GM19328 (cell line): ENCODE results near the gene RASSF1.

ENCODE experiments used
- ATAC-seq: cut with Tn5 transposase; IDR thresholded peaks from one replicate; pipeline ENCODE4 v1.9.1; 2021; ENCODE audit warnings: mild to moderate bottlenecking, moderate library complexity; ENCODE audit not compliant: unreplicated experiment

The RASSF1 gene

DNA sequence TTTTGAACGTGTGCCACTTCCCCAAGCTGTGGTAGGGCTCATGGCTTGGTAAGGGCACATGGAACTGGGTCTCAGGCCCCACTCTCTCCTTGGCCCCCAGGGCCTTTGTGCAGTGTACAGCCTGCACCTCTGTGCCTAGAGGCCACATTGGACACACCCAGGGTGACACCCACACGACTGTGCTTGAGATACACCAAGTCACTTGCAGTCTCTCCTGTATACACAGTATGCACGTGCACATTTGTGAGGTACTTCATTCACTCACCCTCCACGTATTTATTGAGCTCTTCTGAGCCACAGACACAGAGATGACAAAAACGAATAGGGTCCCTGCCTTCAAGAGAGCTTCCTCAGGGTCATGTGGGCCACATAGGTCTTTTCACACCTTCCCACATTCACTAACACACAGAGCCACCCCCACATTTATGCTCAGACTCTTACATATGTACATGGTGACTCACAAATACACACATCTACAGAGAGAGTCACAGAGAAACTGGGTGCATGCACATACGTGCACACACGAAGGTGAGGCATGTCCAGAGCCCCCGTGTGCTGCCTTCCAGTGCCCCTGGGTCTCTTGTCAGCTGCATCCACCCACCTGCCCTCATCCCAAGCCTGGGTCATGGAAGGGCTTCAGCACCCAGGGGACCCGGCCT is 28.5 kb upstream of the RASSF1 start:
- ATAC-seq: no peak

DNA sequence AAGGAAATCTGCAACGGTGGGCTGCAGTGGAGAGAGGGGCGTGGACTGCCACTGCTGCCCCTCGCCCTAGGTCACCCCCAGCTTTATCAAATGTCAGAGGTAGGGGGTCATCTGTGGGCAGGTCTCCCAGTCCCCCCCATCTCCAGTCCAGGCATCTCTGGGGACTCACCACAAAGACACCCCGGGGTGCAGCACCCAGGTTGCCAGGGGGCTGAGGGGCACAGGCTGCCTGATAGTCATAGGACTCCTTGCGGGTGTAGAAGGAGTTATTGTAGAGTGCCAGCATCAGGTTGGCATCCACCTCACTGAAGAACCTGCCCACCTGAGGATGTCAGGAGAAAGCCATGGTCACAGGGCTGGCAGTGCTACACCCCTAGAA is 25.2 kb upstream of the RASSF1 start:
- no peak for ATAC-seq

DNA sequence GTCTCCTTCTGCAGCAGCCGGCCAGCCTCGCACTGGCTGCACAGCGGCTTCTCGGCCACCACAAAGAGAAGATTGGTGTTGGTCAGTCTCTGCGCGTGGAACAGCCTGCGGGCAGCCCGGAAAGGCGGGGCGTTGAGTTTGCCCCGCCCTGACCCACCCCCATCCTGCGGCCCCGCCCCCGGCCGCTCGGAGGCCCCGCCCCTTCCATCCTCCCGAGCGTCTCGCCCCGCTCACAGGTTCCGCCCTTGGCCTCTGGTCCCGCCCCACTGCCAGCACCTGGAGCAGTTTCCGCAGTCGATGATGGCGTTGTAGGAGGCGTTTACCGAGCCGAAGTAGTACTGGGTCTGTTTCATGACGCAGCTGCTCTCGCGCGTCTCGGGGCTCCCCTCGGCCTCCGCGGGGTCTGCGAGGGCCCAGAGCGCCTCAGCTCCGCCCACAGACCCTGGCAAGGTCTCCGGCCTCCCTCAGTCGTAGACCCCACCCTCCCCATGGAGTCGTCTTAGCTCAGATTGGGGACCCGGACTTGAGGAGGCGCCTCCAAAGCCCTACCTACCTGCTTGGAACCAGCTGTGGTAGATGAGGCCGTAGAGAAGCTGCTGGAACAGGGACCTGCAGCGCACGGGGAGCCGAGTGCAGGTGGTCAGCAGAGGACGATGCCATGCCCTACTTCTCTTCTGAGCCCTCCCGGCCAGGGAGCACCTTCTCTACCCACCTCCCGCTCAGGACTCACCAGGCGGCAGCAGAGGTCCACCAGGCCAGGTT is 24.6 kb upstream of the RASSF1 start:
- peak; percentile 70 for ATAC-seq

DNA sequence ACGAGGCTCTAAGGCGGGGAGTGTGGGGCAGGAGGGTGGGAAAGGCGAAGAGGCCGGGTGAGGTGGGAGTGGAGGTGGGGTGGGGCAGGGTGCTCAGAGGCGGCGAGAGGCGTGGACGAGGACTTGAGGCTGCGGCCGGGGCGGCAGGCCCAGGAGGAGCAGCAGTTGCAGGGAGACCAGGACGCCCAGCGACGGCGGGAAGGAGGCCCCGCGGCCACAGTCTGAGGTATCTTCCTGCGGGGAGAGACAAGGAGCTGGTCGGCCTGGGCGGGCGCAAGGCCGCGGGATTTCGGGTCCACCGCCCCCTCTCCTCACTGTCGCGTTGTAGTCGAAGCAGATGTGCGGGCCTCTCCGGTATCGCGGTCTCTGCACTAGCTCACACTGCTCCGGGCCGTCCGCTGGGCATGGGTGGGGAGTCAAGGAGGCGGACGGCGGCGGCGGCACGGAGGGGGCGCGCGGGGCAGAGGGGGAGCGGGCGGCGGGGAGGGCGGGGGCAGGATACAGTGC is 24.0 kb upstream of the RASSF1 start:
- ATAC-seq: no peak

DNA sequence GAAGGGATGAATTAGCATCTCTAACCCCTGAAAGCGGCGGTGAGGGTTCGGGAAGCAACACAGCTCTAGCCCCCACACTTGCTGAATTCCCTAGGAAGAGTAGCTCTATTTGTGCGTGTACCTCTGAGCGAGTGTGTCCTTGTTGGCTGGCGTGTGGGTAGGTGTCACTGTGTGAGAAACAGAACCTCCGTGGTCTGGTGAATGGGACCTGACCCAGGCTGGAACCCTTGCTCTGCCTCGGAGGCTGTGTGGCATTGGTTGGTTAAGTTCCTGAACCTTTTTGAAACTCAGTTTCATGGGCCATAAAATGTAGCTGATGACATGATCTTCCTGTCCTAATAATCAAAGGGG is 19.1 kb upstream of the RASSF1 start:
- ATAC-seq: no peak

DNA sequence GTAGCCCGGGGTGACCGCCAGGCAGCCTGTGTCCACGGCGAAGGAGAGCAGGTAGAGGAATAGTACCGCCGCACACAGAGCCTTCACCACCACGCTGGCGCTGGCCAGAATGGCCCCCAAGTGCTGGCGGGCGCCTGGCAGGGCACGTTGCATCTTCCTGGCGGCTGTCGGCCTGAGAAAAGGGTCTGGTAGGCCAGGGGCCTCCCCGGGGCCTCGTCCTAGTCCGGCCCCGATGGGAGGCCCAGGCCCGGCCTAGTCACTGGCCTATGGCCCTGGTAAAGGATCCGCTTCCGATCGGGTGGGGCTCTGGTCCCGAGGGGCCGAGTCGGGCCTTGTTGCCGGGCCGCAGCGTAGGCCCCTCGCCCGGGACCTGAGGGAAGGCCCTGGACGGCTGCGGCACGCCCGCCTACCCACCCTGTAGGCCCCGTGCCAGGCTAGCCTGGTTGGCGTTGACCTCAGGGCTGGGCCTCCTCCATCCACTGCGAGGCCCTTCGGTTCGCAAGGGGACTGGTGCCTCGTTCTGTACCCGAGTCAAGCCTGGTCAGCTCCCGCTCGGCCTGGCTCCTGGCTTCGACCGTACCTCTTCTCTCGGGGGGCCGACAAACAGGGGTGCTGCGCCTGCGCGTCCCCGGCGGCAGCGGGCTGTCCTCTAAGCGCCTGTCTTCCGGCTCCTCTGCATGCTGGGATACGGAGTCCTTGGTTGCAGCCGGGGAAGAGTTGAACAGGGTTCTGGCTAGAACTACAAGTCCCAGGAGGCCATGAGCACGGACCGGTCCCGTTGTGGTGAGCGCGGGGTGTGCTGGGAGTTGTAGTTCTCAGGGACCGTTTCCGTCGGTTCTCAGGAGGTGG is 18.5 kb upstream of the RASSF1 start, which contains the start of gene TMEM115:
Gene TMEM115, minus strand, starts transcription at position 611 of the 849 bp plus-strand sequence. Its CDS starts 458 bp downstream, at position 153.
- peak; percentile 99 for ATAC-seq

DNA sequence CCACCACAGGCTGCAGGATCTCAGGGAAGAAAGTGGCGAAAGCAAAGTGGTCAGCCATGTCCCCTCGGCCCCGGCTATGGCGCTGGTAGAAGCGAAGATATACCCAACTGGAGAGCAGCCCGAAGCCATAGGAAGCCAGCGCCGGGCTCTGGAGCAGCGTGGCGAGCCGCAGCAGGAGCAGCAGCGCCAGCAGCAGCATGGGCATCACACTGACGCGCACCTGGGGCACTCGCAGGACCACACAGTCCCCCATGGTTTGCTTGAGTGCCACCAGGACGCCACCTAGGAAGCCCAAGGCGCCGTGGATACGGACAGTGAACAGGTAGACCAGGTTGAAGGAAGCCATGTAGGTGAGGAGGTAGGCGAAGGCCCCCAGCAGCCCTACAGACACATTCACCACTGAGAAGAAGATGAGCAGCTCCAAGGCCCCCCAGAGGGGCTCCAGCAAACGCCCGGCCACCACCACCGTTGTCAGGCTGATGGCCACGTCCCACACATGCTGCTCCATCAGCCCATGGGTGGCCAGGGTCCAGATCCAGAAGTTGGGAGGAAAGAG is 17.8 kb upstream of the RASSF1 start:
- ATAC-seq: no peak

DNA sequence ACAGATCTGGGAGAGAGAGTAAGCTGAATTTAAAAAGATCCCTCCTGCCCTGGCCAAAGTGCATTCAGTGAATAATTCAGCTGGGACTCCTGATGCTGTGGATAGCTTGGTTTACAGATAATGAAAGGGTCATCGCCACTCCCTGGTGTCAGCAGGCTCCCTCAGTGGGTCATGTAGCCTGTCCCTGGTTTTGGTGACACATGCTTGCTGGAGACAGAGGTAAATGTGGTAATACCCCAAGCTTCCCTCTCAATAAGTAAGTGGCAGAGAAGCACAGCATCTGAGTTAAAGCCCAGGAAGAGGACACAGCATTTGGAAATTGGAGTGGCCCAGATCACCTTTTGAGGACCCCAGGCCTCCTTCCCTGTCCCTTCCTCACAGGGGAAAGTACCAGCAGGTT is 16.8 kb upstream of the RASSF1 start:
- ATAC-seq: no peak

DNA sequence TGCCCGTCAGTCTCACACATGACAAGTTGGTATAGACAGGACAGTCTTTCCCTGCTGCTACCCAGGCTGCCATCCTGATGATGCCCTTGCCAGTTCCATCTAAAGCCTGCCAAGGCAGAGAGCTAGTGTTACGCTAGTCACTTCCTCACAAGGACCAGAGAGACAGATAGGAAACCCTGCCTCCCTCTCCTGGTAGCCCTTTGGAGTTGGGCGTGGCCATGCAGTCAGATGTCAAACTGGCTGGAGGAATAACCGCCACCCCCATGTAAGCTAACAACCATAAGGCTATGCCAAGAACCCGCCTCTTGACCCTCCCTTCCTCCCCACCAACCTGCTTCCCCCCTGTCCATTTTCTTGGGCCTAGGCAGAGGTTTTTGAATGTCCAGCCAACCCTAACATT is 15.9 kb upstream of the RASSF1 start:
- no peak for ATAC-seq

DNA sequence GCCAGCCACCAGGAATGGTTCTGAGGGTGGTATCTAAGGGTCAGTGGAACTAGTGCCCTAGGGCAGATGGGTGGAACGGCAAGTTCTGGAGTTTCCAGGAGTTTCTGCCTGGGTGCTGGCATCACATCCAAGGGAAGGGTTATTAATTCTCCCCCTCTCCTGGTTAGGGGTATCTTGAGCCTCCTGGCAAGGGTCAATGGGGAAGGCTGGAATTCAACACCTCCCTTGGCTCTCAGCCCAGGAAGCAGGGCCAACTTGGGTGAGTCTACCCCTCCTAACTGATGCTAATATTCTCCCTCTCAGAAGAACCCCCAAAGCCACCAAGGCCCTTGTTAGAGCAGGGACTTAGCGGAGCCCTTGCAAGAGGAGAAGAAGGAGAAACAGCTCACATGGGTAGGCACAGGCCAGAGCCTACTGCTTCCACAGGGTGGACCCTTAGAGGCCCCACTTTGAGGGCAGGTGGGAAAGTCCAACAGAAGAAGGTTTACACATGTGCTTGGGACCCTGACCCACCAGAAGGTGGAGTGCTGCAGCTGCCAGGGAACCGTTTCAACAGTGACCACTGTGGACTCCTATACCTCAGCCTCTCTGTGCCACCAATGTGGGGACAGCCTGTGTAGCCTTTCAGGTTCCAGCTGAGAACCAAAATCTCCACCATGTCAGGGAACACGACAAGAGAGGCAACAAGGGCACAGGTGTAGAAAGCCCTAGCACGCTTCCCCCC is 15.4 kb upstream of the RASSF1 start:
- no peak for ATAC-seq

DNA sequence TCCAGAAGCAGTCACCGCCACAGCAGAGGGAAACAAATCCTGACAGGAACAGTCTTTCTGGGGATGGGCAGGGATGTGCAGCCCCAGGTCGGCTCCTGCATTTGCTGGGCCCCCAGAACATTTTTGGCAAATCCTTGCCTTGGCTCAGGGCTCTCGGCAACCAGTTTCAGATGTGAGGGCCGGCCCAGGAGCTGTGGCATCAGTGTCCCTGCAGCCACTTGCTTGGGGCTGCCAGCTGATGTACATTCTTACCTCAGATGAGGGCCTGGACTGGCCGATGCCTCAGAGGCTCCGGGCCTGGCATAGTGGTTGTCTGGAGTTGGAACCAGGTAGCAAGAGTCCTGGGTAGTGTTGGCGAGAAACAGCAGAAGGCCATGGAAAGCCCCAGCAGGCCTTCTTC is 14.2 kb upstream of the RASSF1 start:
- no peak for ATAC-seq

DNA sequence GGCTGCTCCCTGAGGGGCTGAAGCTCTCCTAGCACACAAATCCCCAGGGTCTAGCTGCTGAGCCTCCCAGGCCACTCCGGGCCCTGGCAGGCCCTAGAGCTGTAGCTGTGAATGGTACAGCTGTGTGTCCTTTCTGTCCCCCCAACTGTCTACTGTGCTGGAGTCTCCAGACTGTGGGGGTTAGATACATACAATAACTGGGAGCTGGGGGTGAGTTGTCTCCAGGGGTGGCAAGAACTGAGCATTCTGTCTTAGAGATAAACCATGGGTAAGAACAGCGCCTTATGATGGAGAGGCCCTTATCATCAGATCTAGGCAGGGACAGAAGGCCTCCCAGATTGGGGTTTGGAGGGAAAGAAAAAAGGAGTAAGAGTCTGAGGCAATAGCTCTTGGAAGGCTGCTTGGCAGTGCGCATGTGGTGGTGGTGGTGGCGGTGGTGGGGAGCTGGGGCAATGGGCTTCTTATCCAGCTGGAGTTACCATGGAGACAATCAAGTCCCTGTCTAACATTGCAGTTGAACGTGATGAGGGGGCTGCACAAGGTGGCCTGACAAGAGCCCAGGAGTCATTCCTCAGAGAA is 13.6 kb upstream of the RASSF1 start:
- no peak for ATAC-seq

DNA sequence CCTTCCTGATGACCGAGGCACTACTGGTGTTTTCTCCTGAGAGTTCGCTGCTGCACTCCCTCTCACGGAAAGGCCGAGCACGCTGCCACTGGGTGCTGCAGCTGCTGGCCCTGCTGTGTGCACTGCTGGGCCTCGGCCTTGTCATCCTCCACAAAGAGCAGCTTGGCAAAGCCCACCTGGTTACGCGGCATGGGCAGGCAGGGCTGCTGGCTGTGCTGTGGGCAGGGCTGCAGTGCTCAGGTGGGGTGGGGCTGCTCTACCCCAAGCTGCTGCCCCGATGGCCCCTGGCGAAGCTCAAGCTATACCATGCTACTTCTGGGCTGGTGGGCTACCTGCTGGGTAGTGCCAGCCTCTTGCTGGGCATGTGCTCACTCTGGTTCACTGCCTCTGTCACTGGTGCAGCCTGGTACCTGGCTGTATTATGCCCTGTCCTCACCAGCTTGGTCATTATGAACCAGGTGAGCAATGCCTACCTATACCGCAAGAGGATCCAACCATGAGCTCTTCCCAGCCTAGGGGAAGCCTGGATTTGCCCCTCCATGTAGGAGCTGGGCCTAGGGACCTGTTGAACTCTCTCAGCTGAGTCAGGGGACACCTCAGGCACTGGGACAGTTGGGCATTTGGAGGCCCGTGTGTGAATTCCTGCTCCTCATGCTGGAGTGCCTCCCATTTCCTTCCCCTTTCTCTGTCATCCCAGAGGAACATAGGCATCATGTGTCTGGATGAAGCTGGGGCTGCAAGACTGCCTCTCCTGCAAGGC is 12.8 kb upstream of the RASSF1 start:
- ATAC-seq: no peak

DNA sequence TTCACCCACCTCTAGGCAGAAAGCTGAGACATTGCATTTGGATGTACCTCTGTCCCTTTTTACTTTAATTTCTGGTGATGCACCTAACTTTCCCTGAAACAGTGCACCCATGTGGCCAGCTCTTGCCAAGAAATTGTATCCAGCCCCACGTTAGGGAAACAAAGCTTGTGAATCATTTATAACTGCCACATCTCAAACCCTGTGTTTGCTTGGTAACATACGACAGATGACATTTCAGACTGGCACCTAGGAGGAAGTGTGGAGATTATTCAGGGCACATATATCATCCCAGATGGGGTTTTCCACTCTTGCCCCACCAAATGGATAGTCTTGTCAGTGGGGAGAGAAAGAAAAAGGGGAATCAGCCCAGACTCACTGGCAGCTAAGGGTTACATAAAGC is 12.1 kb upstream of the RASSF1 start:
- ATAC-seq: no peak

DNA sequence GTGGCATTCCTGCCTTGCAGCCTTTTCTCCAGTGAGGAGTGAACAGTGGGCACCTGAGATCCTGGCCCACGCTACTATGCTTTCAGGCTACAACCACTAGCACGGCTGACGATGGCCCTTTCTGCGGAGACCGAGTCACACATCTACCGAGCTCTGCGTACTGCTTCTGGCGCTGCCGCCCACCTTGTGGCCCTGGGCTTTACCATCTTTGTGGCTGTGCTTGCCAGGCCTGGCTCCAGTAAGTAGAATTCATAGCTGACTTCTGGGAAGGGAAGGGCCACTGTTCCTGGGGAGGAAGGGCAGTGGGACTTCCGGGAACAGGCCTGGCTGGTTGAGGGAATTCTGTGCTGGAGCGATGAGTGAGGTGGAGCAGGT is 10.7 kb upstream of the RASSF1 start:
- no peak for ATAC-seq

DNA sequence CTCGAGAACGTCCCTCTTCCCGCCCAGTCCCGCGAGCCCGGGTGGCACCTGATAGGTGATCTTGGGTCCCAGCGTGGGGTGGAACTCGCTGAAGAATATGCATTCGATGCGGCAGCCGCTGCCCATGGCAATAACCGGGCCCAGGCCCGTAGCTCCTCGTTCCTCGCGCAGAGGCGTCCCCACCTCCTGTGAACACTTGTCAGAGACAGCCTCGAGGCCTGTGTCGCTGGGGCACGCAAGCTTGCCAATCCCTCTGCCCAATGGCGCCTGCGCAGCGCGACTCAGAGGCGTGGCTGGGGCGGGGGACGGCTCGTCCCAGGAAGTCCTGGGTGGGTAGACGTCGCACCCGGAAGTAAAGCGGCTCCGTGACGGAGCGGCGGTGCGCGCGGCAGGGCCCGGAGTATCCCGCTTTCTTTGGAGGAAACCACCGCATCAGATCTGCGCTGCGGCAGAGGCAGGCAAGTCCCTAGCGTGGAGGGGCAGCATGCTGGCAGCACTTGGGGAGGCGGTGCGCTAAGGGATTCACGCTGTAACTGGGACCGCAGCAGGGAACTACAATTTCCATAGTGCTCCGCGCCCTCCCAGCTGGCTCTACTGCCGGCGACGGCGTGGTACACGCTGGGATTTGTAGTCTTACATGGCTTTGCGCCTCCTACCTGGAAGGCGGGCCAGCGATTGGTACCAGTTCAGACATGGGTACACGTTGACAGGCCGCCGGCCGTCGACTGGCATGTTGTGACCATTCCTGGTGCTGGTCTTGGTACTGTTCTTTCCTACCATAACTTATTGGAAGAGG is 10.1 kb upstream of the RASSF1 start, which contains the start of the genes CYB561D2 and NPRL2:
Gene CYB561D2, plus strand, starts transcription at position 336 of the 796 bp plus-strand sequence. CDS start 572 bp downstream, outside the sequence.
Gene NPRL2, minus strand, starts transcription at position 249 of the 796 bp plus-strand sequence. Its CDS starts 123 bp downstream, at position 126.
- peak; percentile 92 for ATAC-seq

DNA sequence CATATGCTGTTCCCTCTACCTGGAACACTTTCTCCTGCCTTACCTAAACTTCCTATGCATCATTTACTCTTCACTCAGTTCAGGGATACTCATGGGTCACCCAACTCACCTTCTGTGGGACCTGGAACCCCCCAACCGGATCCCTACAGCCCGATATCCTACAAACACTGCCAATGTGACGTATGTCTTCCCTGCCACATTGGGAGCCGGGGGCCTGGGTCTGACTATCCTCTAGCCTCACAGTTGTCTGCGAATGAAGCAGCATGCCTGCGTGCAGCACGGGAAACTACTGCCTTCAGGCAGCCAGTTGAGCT is 9.5 kb upstream of the RASSF1 start:
- ATAC-seq: no peak

DNA sequence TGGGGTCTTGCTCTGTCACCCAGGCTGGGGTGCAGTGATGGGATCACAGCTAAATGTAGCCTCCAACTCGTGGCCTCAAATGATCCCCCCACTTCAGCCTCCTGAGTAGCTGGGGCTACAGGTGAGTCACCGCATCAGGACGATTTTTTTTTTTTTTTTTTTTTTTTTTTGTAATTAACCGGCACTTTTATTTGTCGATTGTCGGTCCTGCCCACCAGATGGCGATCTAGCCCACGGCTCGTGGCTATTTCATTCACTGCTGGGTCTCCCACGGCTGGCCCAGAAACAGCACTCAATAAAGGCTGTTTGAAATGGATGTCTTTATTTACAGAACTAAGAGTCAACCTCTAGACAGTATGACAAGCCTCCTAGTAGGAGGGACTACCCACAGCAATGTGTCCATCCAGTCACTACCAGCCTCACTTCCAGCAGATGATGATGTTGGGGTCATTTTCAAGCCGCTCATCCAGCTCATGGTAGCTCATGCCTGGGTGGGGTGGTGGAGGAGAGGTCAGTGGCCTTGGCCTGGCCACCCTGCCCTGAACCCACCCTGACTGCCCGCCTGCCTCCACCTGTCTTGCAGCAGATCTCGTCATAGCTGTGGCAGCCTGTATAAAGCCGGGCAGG is 6.7 kb upstream of the RASSF1 start:
- no peak for ATAC-seq
